Aorta (tissue), 5 donors: ENCODE data around the gene ZNF516. TPM values are rescaled to one million over a fixed set of nuclear protein-coding genes. Genes with fewer than 3 reads are reported as not detected.

ENCODE experiments used
- ATAC-seq: fragments of 200-7000 bp; cut with Tn5 transposase; one replicate; pipeline ENCODE4 v1.9.1; 2022; ENCODE audit warnings: moderate library complexity; ENCODE audit not compliant: low FRiP score
- DNase-seq, 2 donors: peaks; one replicate each; pipeline ENCODE4 v3.0.0-alpha.2; 2020
- H3K27ac ChIP-seq, 2 donors: one replicate each; pipeline ENCODE4 v1.5.1; 2013; ENCODE audit warnings: low read length in 2 of 2, mild to moderate bottlenecking in 2 of 2, moderate library complexity in 2 of 2, control low read depth in 1 of 2, inconsistent platforms in 1 of 2, low read depth in 1 of 2
- H3K27me3 ChIP-seq, 2 donors: one replicate each; pipeline ENCODE4 v1.6.1; 2013; ENCODE audit warnings: control low read depth in 1 of 2, low read length in 1 of 2, mild to moderate bottlenecking in 1 of 2, moderate library complexity in 1 of 2; ENCODE audit not compliant: insufficient read depth in 2 of 2, control insufficient read depth in 1 of 2
- H3K36me3 ChIP-seq, 2 donors: one replicate each; pipeline ENCODE4 v1.6.1; 2013; ENCODE audit warnings: control low read depth in 1 of 2, low read length in 1 of 2, mild to moderate bottlenecking in 1 of 2; ENCODE audit not compliant: insufficient read depth in 2 of 2, control insufficient read depth in 1 of 2
- H3K4me1 ChIP-seq, 2 donors: one replicate each; pipeline ENCODE4 v1.6.1; 2013; ENCODE audit warnings: low read length in 2 of 2, control low read depth in 1 of 2, mild to moderate bottlenecking in 1 of 2, moderate library complexity in 1 of 2; ENCODE audit not compliant: insufficient read depth in 2 of 2, control insufficient read depth in 1 of 2
- H3K4me3 ChIP-seq, 2 donors: one replicate each; pipeline ENCODE4 v1.5.1; 2013; ENCODE audit warnings: low read length in 2 of 2, control low read depth in 1 of 2, mild to moderate bottlenecking in 1 of 2
- H3K9me3 ChIP-seq: one replicate; pipeline ENCODE4 v1.6.1; 2013; ENCODE audit warnings: mild to moderate bottlenecking, low read length; ENCODE audit not compliant: control insufficient read depth
- WGBS, 2 donors: extraction: QIAGEN DNeasy Blood & Tissue Kit; methylation state at CpG; one replicate each; pipeline ENCODE4 v1.1.7; 2013; 5-methylcytosine and 5-hydroxymethylcytosine counted together
- intact Hi-C, 2 donors: fragments of 100-400 bp; cut with DNase I; formaldehyde crosslinking; loops; one replicate each; pipeline versions ENCODE4 v1.14.2 to v1.15.0; 2022
- polyA plus RNA-seq, 2 donors: library from polyadenylated mRNA; stranded (reverse); fragments of 200-250 nt; gene quantifications; one replicate each; pipeline ENCODE4 v1.2.3, GENCODE V29; 2013
- total RNA-seq, 2 donors: library from RNA; stranded (reverse); fragmentation: NEBNext Ultra II Directional; extraction: Animal tissue kit (Norgen Biotek cat#: 25700); gene quantifications; one replicate each; pipeline ENCODE4 v1.2.1, GENCODE V29; 2021
- donor health status: healthy with polysubstance abuse.
- donor health status: Bipolar disorder and iron deficiency.
- donor health status: DM: no; HTN: no; CAD: no.
- donor health status: DM: no; HTN: no; CAD: no.
- donor health status: DM: yes; HTN: yes; CAD: no.

The ZNF516 gene
- total and polyA plus RNA-seq, 4 donors: 2.0 to 55.6 (median 17.1) TPM

DNA sequence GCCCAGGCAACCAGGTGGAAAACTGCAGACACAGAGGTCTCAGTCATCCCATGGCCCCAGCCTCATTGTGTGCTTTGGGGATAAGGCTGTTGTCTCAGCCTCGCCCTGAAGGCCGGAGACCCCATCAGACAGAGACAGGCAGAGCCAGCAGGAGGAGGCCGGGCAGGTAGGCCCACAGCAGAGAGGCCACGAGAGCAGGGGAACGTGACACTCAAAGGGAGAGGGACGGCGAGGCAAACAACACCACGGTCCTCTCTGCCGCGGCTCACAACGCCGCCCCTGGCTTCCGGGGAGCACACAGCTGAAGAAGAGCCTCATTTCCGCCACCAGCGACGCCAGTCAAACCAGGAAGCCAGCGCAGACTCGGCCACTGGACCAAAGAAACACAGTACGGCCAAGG is 103.3 kb downstream of the ZNF516 start:
- no peaks in the 10 kb centered on the region for H3K27me3 ChIP-seq
- DNase-seq (no peak), ATAC-seq (no peak)
- H3K4me1 ChIP-seq: no peaks in the 10 kb centered on the region
- no peak overlapping the region for H3K4me3 ChIP-seq
- intact Hi-C loops: no loop called here
- no peak overlapping the region for H3K27ac ChIP-seq
- no peaks in the 10 kb centered on the region for H3K36me3 ChIP-seq
- no peaks in the 10 kb centered on the region for H3K9me3 ChIP-seq
- 96 to 97% methylated on average over 19 of the region's 19 CpGs for WGBS, 2 donors

DNA sequence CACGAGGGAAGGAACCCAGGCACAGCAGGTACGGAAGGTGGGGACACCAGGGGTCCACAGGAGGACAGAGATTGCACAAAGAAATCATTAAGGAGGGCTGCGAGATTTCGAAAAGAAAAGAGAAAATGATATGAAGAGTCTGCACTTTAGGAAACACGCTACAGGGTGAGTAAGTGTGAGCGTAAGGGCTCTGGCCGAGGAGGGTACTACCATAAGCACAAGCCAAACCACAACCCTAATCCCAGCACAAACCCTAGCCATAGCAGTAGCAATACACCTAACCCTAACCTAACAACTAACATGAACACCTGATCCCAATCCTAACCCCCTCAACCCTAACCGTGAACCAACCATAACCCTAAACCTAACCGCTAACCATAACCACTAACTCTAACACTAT is 104.0 kb downstream of the ZNF516 start:
- Histone ChIP-seq H3K4me3 (no peak overlapping the region), H3K27ac (no peak overlapping the region), H3K4me1 (no peaks in the 10 kb centered on the region), H3K27me3 (no peaks in the 10 kb centered on the region), H3K36me3 (no peaks in the 10 kb centered on the region), H3K9me3 (no peaks in the 10 kb centered on the region)
- intact Hi-C loops: no loop called here
- DNase-seq (no peak), ATAC-seq (no peak)
- 92 to 95% methylated on average over 9 of the region's 9 CpGs for WGBS, 2 donors

DNA sequence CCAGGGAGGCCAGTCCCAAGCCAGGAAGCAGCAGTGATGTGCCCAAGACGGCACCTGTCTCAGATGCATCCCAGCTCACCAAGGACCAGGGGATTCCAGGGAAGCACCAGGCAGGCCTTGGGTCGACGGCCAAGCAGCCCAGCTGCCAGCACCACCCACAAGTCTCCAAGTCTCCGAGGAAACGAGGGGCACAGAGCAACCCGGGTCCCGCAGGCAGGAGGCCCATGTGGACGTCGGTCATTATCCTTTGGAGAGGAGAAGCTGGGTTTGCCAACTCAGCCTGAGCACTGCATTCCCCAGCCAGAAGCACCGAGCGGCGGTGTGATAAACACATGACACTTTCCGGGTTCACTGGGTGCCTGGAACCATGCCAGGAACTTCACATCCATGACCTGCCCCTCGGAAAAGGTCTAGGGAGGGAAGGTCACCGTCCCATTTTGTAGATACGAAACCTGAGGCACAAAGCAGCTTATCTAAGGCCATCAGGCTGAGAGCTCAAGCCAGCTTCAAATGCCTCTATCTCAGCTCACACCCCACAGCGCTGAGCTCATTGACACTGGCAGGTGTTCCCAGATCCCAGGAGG is 104.5 kb downstream of the ZNF516 start:
- intact Hi-C loops: no loop called here
- ATAC-seq (no peak), DNase-seq (no peak)
- 82% methylated on average over 17 of the region's 17 CpGs for WGBS, 2 donors
- Histone ChIP-seq H3K27me3 (no peaks in the 10 kb centered on the region), H3K9me3 (no peaks in the 10 kb centered on the region), H3K36me3 (no peaks in the 10 kb centered on the region), H3K27ac (no peak overlapping the region), H3K4me1 (no peaks in the 10 kb centered on the region), H3K4me3 (no peak overlapping the region)

DNA sequence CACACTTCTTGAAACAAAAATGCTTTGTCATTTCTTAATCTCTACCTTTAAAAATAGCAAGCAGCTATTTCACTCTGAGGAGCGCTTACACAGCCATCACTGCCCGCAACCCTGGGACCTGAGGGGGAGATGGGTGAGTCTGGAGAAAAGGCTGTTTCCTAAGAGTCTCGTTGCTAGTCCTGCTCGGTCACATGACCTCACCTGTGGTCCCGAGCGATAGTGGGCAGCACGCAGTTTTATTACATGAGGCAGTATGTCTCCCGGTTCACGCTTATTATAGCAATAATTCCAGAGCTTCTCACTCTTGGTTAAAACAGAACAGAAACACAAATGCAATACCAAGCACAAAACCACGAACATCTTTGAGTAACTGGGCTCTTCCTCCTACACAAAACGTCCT is 105.3 kb downstream of the ZNF516 start:
- no peaks in the 10 kb centered on the region for H3K36me3 ChIP-seq
- no peak overlapping the region for H3K27ac ChIP-seq
- H3K4me3 ChIP-seq: no peak overlapping the region
- 54 to 55% methylated on average over 11 of the region's 11 CpGs for WGBS, 2 donors
- intact Hi-C loops: no loop called here
- H3K4me1 ChIP-seq: no peaks in the 10 kb centered on the region
- no peaks in the 10 kb centered on the region for H3K27me3 ChIP-seq
- DNase-seq (no peak), ATAC-seq (no peak)
- no peaks in the 10 kb centered on the region for H3K9me3 ChIP-seq

DNA sequence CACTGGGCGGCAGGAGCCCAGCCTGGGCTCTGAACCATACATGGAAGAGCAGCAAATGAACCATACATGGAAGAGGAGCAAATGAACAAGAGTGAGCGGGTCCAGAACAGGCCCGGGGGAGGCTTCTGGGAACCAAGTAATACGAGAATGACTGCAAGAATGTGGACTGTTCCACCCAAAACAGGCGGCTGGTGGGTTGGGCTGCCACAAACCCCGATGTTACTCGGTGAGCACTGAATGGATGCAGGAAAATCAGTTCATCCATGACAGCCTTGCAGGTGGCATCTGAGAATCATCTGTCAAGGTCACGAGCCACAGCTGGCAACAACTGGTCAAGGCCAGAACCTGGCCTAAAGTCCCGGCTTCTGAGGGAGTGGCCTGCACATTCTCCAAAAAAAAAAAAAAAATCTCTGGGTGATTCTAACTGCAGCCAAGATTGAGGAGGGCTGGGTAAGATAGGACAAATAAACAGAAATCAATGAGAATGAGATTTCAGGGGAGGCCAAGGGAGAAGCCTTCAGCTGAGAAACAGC is 106.1 kb downstream of the ZNF516 start:
- Histone ChIP-seq H3K27ac (no peak overlapping the region), H3K4me1 (no peaks in the 10 kb centered on the region), H3K36me3 (no peaks in the 10 kb centered on the region), H3K4me3 (no peak overlapping the region), H3K9me3 (no peaks in the 10 kb centered on the region), H3K27me3 (no peaks in the 10 kb centered on the region)
- ATAC-seq: peak; percentile 37
- WGBS, 2 donors: 80 to 86% methylated on average over 9 of the region's 9 CpGs
- intact Hi-C loops: no loop called here
- DNase-seq: no peak

DNA sequence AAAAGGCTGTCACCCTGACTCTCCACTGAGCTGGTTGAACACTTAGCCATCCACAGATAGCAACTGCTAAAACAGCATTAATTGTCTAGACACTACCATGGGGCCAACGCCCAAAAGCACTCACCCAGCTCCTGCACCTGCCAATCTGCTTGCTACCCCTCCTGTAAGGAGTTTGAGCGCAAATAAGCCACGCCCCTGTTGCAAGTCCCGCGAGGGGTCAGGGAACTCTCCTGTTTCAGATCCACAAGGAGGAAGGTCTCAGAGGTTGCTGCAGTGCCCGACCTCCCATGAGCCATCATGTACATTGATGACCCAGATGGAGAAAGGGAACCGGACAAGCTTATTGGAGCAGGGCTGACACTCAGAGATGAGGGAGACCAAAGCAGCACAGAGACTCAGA is 106.8 kb downstream of the ZNF516 start:
- 97 to 98% methylated on average over 7 of the region's 7 CpGs for WGBS, 2 donors
- ATAC-seq (no peak), DNase-seq (no peak)
- no peaks in the 10 kb centered on the region for H3K36me3 ChIP-seq
- intact Hi-C loops: no loop called here
- H3K27me3 ChIP-seq: no peaks in the 10 kb centered on the region
- H3K4me1 ChIP-seq: no peaks in the 10 kb centered on the region
- no peaks in the 10 kb centered on the region for H3K9me3 ChIP-seq
- H3K27ac ChIP-seq: no peak overlapping the region
- H3K4me3 ChIP-seq: no peak overlapping the region

DNA sequence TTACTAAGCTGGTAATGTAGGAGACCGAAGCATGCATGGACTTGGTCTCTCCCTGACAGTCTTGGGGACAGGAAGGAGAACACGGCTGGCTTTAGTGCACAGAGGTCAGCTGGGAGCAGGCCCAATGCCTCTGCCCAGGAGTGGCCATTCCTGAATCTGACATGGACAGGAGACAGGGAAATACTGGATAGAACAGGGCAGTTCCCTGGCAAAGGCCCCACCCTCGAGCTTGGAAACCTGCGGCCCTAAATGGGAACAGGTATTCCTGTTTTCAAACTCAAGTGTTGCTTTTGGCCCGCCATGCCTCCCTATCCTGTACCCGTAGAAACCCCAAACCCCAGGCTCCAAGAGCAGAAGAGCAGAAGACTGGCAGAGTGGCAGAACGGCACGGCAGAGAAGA is 107.4 kb downstream of the ZNF516 start:
- Histone ChIP-seq H3K4me3 (no peak overlapping the region), H3K36me3 (no peaks in the 10 kb centered on the region), H3K4me1 (no peaks in the 10 kb centered on the region), H3K9me3 (no peaks in the 10 kb centered on the region), H3K27ac (no peak overlapping the region), H3K27me3 (no peaks in the 10 kb centered on the region)
- DNase-seq: no peak
- intact Hi-C loops: no loop called here
- ATAC-seq: no peak
- 98% methylated on average over 6 to 8 of the region's 8 CpGs for WGBS, 2 donors

DNA sequence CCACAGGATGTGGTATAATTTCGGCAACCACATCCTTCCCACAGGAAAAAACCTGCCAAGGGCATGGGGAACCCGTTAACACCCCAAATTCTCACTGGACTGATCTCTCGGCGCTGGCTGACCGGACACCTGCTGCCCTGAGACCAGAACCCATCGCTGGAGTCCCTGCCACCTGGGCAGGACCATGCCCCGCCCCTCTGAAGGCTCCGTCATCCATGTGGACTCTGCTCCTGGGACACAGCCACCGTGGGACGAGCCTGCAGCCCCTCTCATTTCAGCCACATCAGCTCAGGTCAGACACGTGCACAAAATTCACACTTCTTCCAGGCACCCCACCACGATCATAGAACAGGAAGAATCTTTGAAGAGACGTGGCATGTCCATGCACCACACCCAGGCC is 108.2 kb downstream of the ZNF516 start:
- H3K4me3 ChIP-seq: no peak overlapping the region
- no peaks in the 10 kb centered on the region for H3K4me1 ChIP-seq
- H3K27me3 ChIP-seq: no peaks in the 10 kb centered on the region
- no peaks in the 10 kb centered on the region for H3K9me3 ChIP-seq
- ATAC-seq (no peak), DNase-seq (no peak)
- intact Hi-C loops: no loop called here
- H3K27ac ChIP-seq: no peak overlapping the region
- H3K36me3 ChIP-seq: no peaks in the 10 kb centered on the region
- 94 to 97% methylated on average over 13 of the region's 13 CpGs for WGBS, 2 donors

DNA sequence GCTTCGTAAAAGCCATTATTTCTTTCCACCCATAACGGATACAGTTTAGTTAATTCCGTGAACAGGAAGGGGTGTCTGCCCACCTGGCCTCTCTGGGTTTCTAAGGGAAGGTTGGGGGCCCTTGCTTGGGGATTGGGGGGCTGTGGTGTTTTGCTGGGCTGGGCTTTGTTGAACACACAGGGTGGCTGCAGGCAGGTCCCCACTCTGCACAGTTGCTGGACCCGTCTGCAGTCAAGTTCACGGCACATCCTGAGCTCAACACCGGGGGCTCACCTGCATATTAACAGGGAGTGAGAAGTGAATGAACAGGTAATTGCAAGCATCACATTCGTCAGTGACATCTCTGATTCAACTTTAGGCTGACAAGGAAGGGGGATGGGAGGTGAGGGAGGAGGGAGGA is 109.0 kb downstream of the ZNF516 start:
- H3K4me1 ChIP-seq: no peaks in the 10 kb centered on the region
- no peaks in the 10 kb centered on the region for H3K27me3 ChIP-seq
- no peaks in the 10 kb centered on the region for H3K36me3 ChIP-seq
- H3K4me3 ChIP-seq: no peak overlapping the region
- no peaks in the 10 kb centered on the region for H3K9me3 ChIP-seq
- 93 to 95% methylated on average over 7 of the region's 7 CpGs for WGBS, 2 donors
- H3K27ac ChIP-seq: no peak overlapping the region
- DNase-seq: peak in 1 of 2 donors; percentile 28
- ATAC-seq: no peak
- intact Hi-C loops: no loop called here
